ENCODE results near the gene UBL7.

DNA sequence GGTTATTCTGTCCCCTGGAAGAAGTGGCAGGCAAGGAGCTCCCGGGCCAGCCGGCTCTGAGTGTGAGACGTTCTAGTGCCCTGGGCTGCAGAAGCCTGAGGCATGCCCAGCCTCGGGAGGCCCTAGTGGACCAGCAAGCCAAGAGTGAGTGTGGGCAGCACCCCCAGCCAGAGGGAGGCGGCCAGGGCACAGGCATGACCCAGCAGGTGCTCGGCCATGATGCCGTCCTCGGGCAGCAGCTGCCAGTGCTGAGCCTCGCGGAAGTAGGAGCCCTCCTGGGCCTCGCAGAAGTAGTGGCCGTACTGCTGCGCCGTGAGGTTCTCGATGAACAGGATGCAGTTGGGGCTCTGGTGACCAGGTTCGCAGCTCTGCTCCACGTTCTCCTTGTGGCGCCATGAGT, 50.5 kb downstream of the UBL7 start:
- TF ChIP-seq, protein P1, sequence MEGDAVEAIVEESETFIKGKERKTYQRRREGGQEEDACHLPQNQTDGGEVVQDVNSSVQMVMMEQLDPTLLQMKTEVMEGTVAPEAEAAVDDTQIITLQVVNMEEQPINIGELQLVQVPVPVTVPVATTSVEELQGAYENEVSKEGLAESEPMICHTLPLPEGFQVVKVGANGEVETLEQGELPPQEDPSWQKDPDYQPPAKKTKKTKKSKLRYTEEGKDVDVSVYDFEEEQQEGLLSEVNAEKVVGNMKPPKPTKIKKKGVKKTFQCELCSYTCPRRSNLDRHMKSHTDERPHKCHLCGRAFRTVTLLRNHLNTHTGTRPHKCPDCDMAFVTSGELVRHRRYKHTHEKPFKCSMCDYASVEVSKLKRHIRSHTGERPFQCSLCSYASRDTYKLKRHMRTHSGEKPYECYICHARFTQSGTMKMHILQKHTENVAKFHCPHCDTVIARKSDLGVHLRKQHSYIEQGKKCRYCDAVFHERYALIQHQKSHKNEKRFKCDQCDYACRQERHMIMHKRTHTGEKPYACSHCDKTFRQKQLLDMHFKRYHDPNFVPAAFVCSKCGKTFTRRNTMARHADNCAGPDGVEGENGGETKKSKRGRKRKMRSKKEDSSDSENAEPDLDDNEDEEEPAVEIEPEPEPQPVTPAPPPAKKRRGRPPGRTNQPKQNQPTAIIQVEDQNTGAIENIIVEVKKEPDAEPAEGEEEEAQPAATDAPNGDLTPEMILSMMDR (IDR thresholded peaks at IDR 0.05; ENCODE audit: low read depth, low read length), result no peak
- no peak for TF ChIP-seq EZH2phosphoT487 (IDR thresholded peaks at IDR 0.05; ENCODE audit: low read depth)
